ENCODE data around the gene SMG6. TPM values are rescaled to one million over a fixed set of nuclear protein-coding genes. Genes with fewer than 3 reads are reported as not detected.

Gene SMG6
- total RNA-seq, 1 donor from 2014 or later = 39.7 TPM

DNA sequence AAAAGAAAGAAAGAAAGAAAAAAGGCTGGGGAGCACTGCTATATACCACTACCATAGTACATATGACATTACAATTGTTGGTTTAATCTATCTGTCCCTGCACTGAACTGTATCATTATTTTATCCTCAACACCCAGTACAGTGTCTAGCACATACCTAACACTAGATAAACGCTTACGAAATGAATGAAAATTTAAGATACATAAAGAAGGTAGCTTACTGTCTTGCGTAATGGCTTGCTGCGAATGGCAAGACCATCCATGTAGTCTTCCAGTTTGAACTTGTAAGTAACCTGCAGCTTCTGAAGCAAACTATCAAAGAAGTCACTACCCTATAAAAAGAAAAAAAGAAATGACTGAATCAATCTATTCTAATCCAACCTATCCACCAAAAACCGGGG lies 6.6 kb downstream of the SMG6 start:
- H3K36me3 Mint-ChIP-seq (ENCODE audit: low read depth, unreplicated experiment) = peaks cover 37% of the 10 kb centered on the region
- Histone ChIP-seq H3K9me3 (ENCODE audit: insufficient read depth, low read depth, low read length) (no peaks in the 10 kb centered on the region), H3K4me3 (ENCODE audit: insufficient read depth, low read depth, low read length) (no peak overlapping the region), H4K20me1 (ENCODE audit: insufficient read depth, low read length) (peaks cover 85% of the 10 kb centered on the region), H3K27ac (ENCODE audit: low read depth, low read length) (no peak overlapping the region), H3K4me1 (ENCODE audit: insufficient read depth, low read length) (peaks cover 10% of the 10 kb centered on the region), H3K4me2 (ENCODE audit: low read length) (no peak overlapping the region), H3K36me3 (ENCODE audit: insufficient read depth, low read length) (peaks cover 43% of the 10 kb centered on the region), H3K79me2 (ENCODE audit: insufficient read depth, low read length) (peaks cover 80% of the 10 kb centered on the region), H3K27me3 (ENCODE audit: insufficient read depth, low read length) (no peaks in the 10 kb centered on the region), H3K9ac (ENCODE audit: low read length) (no peak overlapping the region), H2AFZ (ENCODE audit: low read depth, low read length) (no peak overlapping the region)
- no peak overlapping the region for H3K27ac Mint-ChIP-seq (ENCODE audit: unreplicated experiment)
- H3K4me3 Mint-ChIP-seq (ENCODE audit: unreplicated experiment) = no peak overlapping the region
- DNase-seq (ENCODE audit: low read depth) (no peak), FAIRE-seq (no peak)
- no peak for TF ChIP-seq EZH2 (IDR thresholded peaks at IDR 0.05; ENCODE audit: insufficient read depth, low read length)
- TF ChIP-seq, protein P1, sequence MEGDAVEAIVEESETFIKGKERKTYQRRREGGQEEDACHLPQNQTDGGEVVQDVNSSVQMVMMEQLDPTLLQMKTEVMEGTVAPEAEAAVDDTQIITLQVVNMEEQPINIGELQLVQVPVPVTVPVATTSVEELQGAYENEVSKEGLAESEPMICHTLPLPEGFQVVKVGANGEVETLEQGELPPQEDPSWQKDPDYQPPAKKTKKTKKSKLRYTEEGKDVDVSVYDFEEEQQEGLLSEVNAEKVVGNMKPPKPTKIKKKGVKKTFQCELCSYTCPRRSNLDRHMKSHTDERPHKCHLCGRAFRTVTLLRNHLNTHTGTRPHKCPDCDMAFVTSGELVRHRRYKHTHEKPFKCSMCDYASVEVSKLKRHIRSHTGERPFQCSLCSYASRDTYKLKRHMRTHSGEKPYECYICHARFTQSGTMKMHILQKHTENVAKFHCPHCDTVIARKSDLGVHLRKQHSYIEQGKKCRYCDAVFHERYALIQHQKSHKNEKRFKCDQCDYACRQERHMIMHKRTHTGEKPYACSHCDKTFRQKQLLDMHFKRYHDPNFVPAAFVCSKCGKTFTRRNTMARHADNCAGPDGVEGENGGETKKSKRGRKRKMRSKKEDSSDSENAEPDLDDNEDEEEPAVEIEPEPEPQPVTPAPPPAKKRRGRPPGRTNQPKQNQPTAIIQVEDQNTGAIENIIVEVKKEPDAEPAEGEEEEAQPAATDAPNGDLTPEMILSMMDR (IDR thresholded peaks at IDR 0.05; ENCODE audit: insufficient read depth, low read depth, low read length) = no peak
- H3K9me3 Mint-ChIP-seq (ENCODE audit: unreplicated experiment) = no peaks in the 10 kb centered on the region
- H3K27me3 Mint-ChIP-seq (ENCODE audit: low read depth, unreplicated experiment) = no peaks in the 10 kb centered on the region
- H3K4me1 Mint-ChIP-seq (ENCODE audit: low read depth, unreplicated experiment) = peaks cover 39% of the 10 kb centered on the region

DNA sequence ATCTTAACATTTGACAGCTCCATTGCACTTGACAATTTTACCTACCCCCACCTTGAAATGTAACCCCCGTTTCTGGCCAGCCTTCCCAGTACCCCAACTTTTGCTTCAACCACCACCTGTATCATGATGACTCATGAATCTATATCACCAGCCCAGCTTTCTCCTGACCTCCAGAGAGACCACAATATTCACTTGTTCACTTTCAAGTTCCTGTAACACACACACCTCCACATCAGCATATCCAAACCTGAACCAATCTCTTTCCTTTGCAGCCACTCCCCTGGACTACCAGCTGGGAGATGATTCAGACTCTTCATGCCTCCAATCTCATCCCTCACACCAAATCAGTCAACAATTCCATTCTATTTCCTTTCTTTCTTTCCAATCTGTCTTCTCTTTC lies 8.0 kb downstream of the SMG6 start:
- H3K9me3 ChIP-seq (ENCODE audit: insufficient read depth, low read depth, low read length) = no peaks in the 10 kb centered on the region
- peak overlapping the region; percentile 3 for H3K4me3 Mint-ChIP-seq (ENCODE audit: unreplicated experiment)
- H3K4me2 ChIP-seq (ENCODE audit: low read length) = peak overlapping the region; percentile 14
- no peaks in the 10 kb centered on the region for H3K27me3 Mint-ChIP-seq (ENCODE audit: low read depth, unreplicated experiment)
- no peaks in the 10 kb centered on the region for H3K9me3 Mint-ChIP-seq (ENCODE audit: unreplicated experiment)
- H3K4me1 Mint-ChIP-seq (ENCODE audit: low read depth, unreplicated experiment) = peaks cover 38% of the 10 kb centered on the region
- FAIRE-seq = no peak
- peaks cover 52% of the 10 kb centered on the region for H3K36me3 ChIP-seq (ENCODE audit: insufficient read depth, low read length)
- H3K27me3 ChIP-seq (ENCODE audit: insufficient read depth, low read length) = no peaks in the 10 kb centered on the region
- TF ChIP-seq EZH2 (IDR thresholded peaks at IDR 0.05; ENCODE audit: insufficient read depth, low read length) = no peak
- TF ChIP-seq, protein P1 (IDR thresholded peaks at IDR 0.05; ENCODE audit: insufficient read depth, low read depth, low read length) = no peak
- peaks cover 68% of the 10 kb centered on the region for H3K79me2 ChIP-seq (ENCODE audit: insufficient read depth, low read length)
- no peak overlapping the region for H2AFZ ChIP-seq (ENCODE audit: low read depth, low read length)
- DNase-seq (ENCODE audit: low read depth) = no peak
- H3K9ac ChIP-seq (ENCODE audit: low read length) = no peak overlapping the region
- H3K27ac Mint-ChIP-seq (ENCODE audit: unreplicated experiment) = peak overlapping the region; percentile 15
- no peak overlapping the region for H3K4me3 ChIP-seq (ENCODE audit: insufficient read depth, low read depth, low read length)
- H3K27ac ChIP-seq (ENCODE audit: low read depth, low read length) = no peak overlapping the region
- H3K4me1 ChIP-seq (ENCODE audit: insufficient read depth, low read length) = peaks cover 13% of the 10 kb centered on the region
- H3K36me3 Mint-ChIP-seq (ENCODE audit: low read depth, unreplicated experiment) = peaks cover 45% of the 10 kb centered on the region
- peaks cover 73% of the 10 kb centered on the region for H4K20me1 ChIP-seq (ENCODE audit: insufficient read depth, low read length)

DNA sequence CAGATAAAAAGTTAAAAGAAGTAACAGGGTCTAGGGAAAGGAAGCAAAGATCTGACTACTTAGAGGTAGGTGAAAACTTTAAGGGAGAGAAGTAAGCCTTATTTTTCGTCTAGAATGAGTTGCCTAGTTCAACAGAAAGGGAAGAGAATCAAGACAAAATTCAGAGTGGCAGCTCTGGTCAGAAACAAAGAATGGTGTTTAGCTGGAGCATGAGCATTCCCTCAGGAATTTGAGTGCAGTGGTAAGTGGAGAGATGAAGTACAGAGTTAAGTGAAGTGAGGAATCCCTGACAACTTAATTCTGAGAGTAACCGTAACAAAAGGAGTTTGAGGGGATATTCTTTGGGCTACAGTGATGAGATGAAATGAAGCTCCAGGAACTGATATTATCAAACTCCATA lies 11.5 kb downstream of the SMG6 start:
- peaks cover 37% of the 10 kb centered on the region for H3K36me3 ChIP-seq (ENCODE audit: insufficient read depth, low read length)
- peak; percentile 71 for DNase-seq (ENCODE audit: low read depth)
- Mint-ChIP-seq H3K4me3 (ENCODE audit: unreplicated experiment) (peak overlapping the region; percentile 23), H3K27ac (ENCODE audit: unreplicated experiment) (peak overlapping the region; percentile 50), H3K36me3 (ENCODE audit: low read depth, unreplicated experiment) (peaks cover 27% of the 10 kb centered on the region), H3K27me3 (ENCODE audit: low read depth, unreplicated experiment) (no peaks in the 10 kb centered on the region), H3K4me1 (ENCODE audit: low read depth, unreplicated experiment) (peaks cover 36% of the 10 kb centered on the region), H3K9me3 (ENCODE audit: unreplicated experiment) (no peaks in the 10 kb centered on the region)
- no peak for FAIRE-seq
- peak overlapping the region; percentile 6 for H3K4me2 ChIP-seq (ENCODE audit: low read length)
- peaks cover 38% of the 10 kb centered on the region for H3K79me2 ChIP-seq (ENCODE audit: insufficient read depth, low read length)
- H2AFZ ChIP-seq (ENCODE audit: low read depth, low read length) = no peak overlapping the region
- no peak for TF ChIP-seq EZH2 (IDR thresholded peaks at IDR 0.05; ENCODE audit: insufficient read depth, low read length)
- TF ChIP-seq, protein P1 (IDR thresholded peaks at IDR 0.05; ENCODE audit: insufficient read depth, low read depth, low read length) = no peak
- no peaks in the 10 kb centered on the region for H3K9me3 ChIP-seq (ENCODE audit: insufficient read depth, low read depth, low read length)
- H3K27ac ChIP-seq (ENCODE audit: low read depth, low read length) = no peak overlapping the region
- peaks cover 13% of the 10 kb centered on the region for H3K4me1 ChIP-seq (ENCODE audit: insufficient read depth, low read length)
- no peak overlapping the region for H3K4me3 ChIP-seq (ENCODE audit: insufficient read depth, low read depth, low read length)
- peaks cover 43% of the 10 kb centered on the region for H4K20me1 ChIP-seq (ENCODE audit: insufficient read depth, low read length)
- H3K9ac ChIP-seq (ENCODE audit: low read length) = peak overlapping the region; percentile 22
- H3K27me3 ChIP-seq (ENCODE audit: insufficient read depth, low read length) = no peaks in the 10 kb centered on the region

Data from astrocyte (in vitro differentiated cells and primary cell).